D721Med (cell line): ENCODE data around the gene BCAR1.

Experiments
- DNase-seq: peaks from one replicate; pipeline ENCODE4 v3.0.0; 2011; ENCODE audit warnings: low spot score; ENCODE audit not compliant: insufficient read length
- FAIRE-seq: peaks from 2 replicates; lab custom pipeline; 2011; peaks lifted over from hg19 to GRCh38; lab: Jason Lieb, UNC
- TF ChIP-seq, protein P1 (sequence below): IDR thresholded peaks from 2 replicates; pipeline ENCODE4 v1.5.1; 2012; ENCODE audit warnings: mild to moderate bottlenecking, control low read depth; ENCODE audit not compliant: insufficient read depth; ENCODE audit errors: missing control alignments

BCAR1 gene

DNA sequence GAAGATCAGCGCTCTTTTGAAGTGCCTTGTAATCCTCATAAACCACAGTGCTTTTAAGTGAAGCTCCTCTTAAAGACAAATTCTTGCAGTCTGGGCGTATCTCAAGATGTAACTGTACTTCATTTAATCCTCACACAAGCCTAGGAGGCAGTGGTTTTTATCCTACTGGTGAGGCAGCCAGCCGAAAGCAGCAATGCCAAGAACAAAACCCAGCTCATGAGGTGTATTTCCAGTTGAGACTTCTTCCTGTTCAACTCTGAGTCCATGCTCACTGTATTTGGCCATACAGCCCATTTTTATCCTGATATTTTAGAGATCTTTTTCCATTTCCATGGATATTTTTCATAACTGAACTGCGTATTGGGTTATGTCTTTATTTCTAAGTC, 58.2 kb downstream of the BCAR1 start:
- TF ChIP-seq, protein P1, sequence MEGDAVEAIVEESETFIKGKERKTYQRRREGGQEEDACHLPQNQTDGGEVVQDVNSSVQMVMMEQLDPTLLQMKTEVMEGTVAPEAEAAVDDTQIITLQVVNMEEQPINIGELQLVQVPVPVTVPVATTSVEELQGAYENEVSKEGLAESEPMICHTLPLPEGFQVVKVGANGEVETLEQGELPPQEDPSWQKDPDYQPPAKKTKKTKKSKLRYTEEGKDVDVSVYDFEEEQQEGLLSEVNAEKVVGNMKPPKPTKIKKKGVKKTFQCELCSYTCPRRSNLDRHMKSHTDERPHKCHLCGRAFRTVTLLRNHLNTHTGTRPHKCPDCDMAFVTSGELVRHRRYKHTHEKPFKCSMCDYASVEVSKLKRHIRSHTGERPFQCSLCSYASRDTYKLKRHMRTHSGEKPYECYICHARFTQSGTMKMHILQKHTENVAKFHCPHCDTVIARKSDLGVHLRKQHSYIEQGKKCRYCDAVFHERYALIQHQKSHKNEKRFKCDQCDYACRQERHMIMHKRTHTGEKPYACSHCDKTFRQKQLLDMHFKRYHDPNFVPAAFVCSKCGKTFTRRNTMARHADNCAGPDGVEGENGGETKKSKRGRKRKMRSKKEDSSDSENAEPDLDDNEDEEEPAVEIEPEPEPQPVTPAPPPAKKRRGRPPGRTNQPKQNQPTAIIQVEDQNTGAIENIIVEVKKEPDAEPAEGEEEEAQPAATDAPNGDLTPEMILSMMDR = no peak
- no peak for FAIRE-seq
- no peak for DNase-seq

DNA sequence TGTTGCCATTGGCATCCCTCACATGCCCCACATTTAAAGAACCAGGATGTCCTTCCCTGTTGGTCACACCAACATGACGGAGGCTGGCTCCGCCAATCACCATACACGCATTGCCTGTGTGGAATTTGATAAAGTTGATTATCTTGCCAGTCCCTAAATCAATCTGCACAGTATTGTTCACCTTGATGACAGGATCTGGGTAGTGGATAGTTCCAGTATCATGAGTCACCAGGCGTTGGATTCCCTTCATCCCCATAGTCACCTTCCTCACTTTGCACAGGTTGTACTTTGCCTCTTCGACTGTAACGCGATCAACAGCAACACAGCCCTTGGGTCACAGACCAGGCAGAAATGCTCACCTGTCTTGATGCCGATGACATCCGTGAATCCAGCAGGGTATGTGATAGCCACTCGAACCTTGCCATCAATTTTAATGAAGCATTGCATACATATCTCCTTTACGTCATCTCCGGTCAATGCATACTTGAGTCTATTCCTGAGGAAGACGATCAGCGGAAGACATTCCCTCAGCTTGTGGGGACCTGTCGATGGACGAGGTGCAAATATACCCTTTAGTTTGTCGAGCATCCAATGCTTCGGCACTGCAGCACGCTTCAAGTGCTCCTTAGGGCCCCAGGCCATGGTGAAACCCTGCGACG, 58.7 kb downstream of the BCAR1 start:
- TF ChIP-seq, protein P1 = no peak
- no peak for FAIRE-seq
- DNase-seq = no peak

GRCh38 chr16:75189638-75190245, 61.7 kb downstream of the BCAR1 start:
- no peak for DNase-seq
- TF ChIP-seq, protein P1 = no peak
- no peak for FAIRE-seq

- DNase-seq (no peak), FAIRE-seq (no peak)
- TF ChIP-seq, protein P1 = no peak
These were observed 62.5 kb downstream of the BCAR1 start for GRCh38 chr16:75188832-75189477.

DNA sequence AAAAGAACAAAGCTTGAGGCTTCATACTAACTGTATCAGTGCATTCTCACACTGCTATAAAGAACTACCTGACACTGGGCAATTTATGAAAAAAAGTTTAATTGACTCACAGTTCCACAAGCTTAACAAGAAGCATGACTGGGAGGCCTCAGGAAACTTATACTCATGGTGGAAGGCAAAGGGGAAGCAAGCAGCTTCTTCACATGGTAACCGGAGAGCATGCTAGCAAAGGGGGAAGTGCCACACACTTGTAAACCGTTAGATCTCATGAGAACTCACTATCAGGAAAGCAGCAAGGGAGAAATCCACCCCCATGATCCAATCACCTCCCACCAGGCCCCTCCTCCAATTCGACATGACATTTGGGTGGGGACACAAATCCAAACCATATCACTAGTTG, 69.8 kb downstream of the BCAR1 start:
- DNase-seq = no peak
- TF ChIP-seq, protein P1 = no peak
- no peak for FAIRE-seq

GRCh38 chr16:75179208-75179607, 72.2 kb downstream of the BCAR1 start:
- TF ChIP-seq, protein P1 = no peak
- FAIRE-seq (no peak), DNase-seq (no peak)
